Measurements from ENCODE around the gene SOD3. TPM values are rescaled to one million over a fixed set of nuclear protein-coding genes. Genes with fewer than 3 reads are reported as not detected.
A peak's percentile ranks its signal among the peaks of the same experiment; 100 is the strongest.

Gene SOD3, protein sequence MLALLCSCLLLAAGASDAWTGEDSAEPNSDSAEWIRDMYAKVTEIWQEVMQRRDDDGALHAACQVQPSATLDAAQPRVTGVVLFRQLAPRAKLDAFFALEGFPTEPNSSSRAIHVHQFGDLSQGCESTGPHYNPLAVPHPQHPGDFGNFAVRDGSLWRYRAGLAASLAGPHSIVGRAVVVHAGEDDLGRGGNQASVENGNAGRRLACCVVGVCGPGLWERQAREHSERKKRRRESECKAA
- total RNA-seq, result 1 to 10 TPM in 2 of 8 experiments, under 1 TPM in 4, not detected in 2; 0.14 to 2.0 (median 0.82) TPM

DNA sequence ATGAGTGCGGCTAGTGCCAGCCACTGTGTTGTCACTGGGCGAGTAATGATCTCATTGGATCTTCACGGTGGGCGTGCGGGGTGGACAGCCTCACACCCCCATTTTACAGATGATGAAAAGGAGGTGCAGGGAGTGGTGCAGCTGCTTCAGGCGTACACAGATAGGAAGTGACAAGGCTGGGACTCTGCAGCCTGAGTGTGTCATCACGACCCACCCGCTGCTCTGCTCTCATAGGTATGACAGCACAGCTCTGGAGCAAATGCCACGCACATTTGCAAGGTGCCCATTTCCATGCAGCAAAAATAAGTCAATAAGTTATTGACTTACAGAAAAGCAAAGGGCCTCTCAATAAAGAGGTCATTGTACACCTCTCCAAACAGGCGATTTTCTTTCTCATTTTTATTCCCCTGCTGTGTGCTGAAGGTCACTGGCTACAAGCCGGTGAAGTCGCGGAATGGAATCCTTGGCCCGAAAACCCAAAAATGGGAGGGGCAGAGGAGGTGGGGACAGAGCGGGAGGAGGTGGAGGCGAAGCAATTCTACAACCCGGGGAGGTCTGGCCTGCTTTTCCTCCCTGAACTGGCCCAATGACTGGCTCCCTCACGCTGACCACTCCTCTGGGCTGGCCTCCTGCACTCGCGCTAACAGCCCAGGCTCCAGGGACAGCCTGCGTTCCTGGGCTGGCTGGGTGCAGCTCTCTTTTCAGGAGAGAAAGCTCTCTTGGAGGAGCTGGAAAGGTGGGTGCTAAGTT, at the start of gene SOD3:
TSS of gene SOD3 (plus strand) at position 658 of the 750 bp plus-strand sequence. CDS start 3,949 bp downstream, outside the sequence.
- no peak within 1 kb of the TSS for H3K4me3 ChIP-seq
- in situ Hi-C loops (cut with MboI; ENCODE audit: low pct_unique_long_range_greater_than_20kb in 2 of 9, low sequenced_read_pairs in 9 of 9, unreplicated experiment in 9 of 9), result no loop called here
- whole genome bisulfite sequencing, 10 experiments, result 0 to 100% (median 31%) methylated on average over 1 to 13 of the region's 21 CpGs; no CpG with 5 or more reads in 1 of the 10 experiments
- no peak within 1 kb of the TSS for H3K27ac ChIP-seq
- H3K4me1 ChIP-seq (replicated peaks in 1 of 2), result peaks cover 0 to 3% of the 10 kb centered on the region in 2 donors
- ATAC-seq (replicated peaks in 6 of 8), result peak; percentile 44 to 97 (median 79)

GRCh38 chr4:24747234-24747975, 48.0 kb upstream of the SOD3 start:
- Histone ChIP-seq H3K4me3 (no peak overlapping the region), H3K4me1 (replicated peaks in 1 of 2) (no peaks in the 10 kb centered on the region), H3K27ac (no peak overlapping the region)
- in situ Hi-C loops (cut with MboI; ENCODE audit: low pct_unique_long_range_greater_than_20kb in 2 of 9, low sequenced_read_pairs in 9 of 9, unreplicated experiment in 9 of 9), result no loop called here
- ATAC-seq (replicated peaks in 6 of 8), result peak in 1 of 8 experiments; percentile 18
- 50 to 100% (median 85%) methylated on average over 1 to 4 of the region's 4 CpGs for WGBS, 10 experiments

- 20 to 100% (median 68%) methylated on average over 1 to 3 of the region's 4 CpGs; no CpG with 5 or more reads in 2 of the 10 experiments for WGBS, 10 experiments
- in situ Hi-C loops (cut with MboI; ENCODE audit: low pct_unique_long_range_greater_than_20kb in 2 of 9, low sequenced_read_pairs in 9 of 9, unreplicated experiment in 9 of 9), result no loop called here
- H3K4me1 ChIP-seq (replicated peaks in 1 of 2), result no peaks in the 10 kb centered on the region
- H3K27ac ChIP-seq, result no peak overlapping the region
- H3K4me3 ChIP-seq, result no peak overlapping the region
- ATAC-seq (replicated peaks in 6 of 8), result no peak
Observed at GRCh38 chr4:24748023-24748422, 47.4 kb upstream of the SOD3 start.

DNA sequence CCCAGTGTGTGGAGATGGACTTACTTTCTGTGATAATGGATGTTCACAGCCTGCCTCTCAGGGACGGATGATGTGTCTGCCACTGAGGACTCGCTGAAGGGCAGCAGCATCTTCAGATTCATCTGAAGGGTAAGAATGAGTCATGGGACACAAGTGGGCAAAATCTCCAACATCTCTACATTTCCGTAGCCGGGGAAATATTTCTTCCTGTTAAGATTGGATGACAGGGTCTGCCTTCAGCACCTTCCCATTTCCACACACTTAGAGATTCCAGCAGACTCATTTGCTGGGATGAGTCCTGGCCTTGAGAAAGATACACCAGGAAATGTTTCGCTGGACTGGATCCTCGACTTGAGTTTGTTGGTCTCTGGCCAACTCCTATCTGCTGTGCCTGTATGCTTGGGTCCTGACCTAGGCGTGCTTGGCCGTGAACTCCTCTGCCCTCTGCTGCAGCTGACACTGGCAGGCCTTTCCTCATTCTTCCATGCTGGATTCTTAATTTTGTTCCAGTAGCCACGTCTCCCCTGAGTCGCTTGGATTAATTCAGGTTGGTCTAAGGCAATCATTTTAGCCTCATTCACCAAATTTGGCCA, 46.5 kb upstream of the SOD3 start:
- Histone ChIP-seq H3K4me3 (no peak overlapping the region), H3K27ac (no peak overlapping the region), H3K4me1 (replicated peaks in 1 of 2) (no peaks in the 10 kb centered on the region)
- ATAC-seq (replicated peaks in 6 of 8), result no peak
- WGBS, 10 experiments, result 67 to 100% (median 93%) methylated on average over 1 to 6 of the region's 10 CpGs; no CpG with 5 or more reads in 2 of the 10 experiments
- in situ Hi-C loops (cut with MboI; ENCODE audit: low pct_unique_long_range_greater_than_20kb in 2 of 9, low sequenced_read_pairs in 9 of 9, unreplicated experiment in 9 of 9), result no loop called here

- in situ Hi-C loops (cut with MboI; ENCODE audit: low pct_unique_long_range_greater_than_20kb in 2 of 9, low sequenced_read_pairs in 9 of 9, unreplicated experiment in 9 of 9), result no loop called here
- H3K4me1 ChIP-seq (replicated peaks in 1 of 2), result no peaks in the 10 kb centered on the region
- no peak overlapping the region for H3K27ac ChIP-seq
- ATAC-seq (replicated peaks in 6 of 8), result no peak
- H3K4me3 ChIP-seq, result no peak overlapping the region
- WGBS, 10 experiments, result 29 to 80% (median 59%) methylated on average over 2 to 3 of the region's 3 CpGs; no CpG with 5 or more reads in 2 of the 10 experiments
Observed at GRCh38 chr4:24750106-24750505, 45.3 kb upstream of the SOD3 start.

- Histone ChIP-seq H3K27ac (no peak overlapping the region), H3K4me1 (replicated peaks in 1 of 2) (no peaks in the 10 kb centered on the region), H3K4me3 (no peak overlapping the region)
- no peak for ATAC-seq (replicated peaks in 6 of 8)
- in situ Hi-C loops (cut with MboI; ENCODE audit: low pct_unique_long_range_greater_than_20kb in 2 of 9, low sequenced_read_pairs in 9 of 9, unreplicated experiment in 9 of 9), result no loop called here
- WGBS, 10 experiments, result 33 to 90% (median 68%) methylated on average over 1 to 3 of the region's 3 CpGs; no CpG with 5 or more reads in 4 of the 10 experiments
Observed at GRCh38 chr4:24751926-24752539, 43.3 kb upstream of the SOD3 start.

- no peaks in the 10 kb centered on the region for H3K4me1 ChIP-seq (replicated peaks in 1 of 2)
- ATAC-seq (replicated peaks in 6 of 8), result peak in 3 of 8 experiments; percentile 19 to 83 (median 42)
- no peak overlapping the region for H3K4me3 ChIP-seq
- no peak overlapping the region for H3K27ac ChIP-seq
- 0 to 100% (median 80%) methylated on average over 1 of the region's 1 CpG; no CpG with 5 or more reads in 1 of the 10 experiments for WGBS, 10 experiments
- in situ Hi-C loops (cut with MboI; ENCODE audit: low pct_unique_long_range_greater_than_20kb in 2 of 9, low sequenced_read_pairs in 9 of 9, unreplicated experiment in 9 of 9), result no loop called here
Observed at GRCh38 chr4:24753519-24753918, 41.9 kb upstream of the SOD3 start.

- in situ Hi-C loops (cut with MboI; ENCODE audit: low pct_unique_long_range_greater_than_20kb in 2 of 9, low sequenced_read_pairs in 9 of 9, unreplicated experiment in 9 of 9), result no loop called here
- 33 to 100% (median 79%) methylated on average over 1 to 3 of the region's 3 CpGs; no CpG with 5 or more reads in 2 of the 10 experiments for WGBS, 10 experiments
- Histone ChIP-seq H3K4me1 (replicated peaks in 1 of 2) (no peaks in the 10 kb centered on the region), H3K4me3 (no peak overlapping the region), H3K27ac (no peak overlapping the region)
- no peak for ATAC-seq (replicated peaks in 6 of 8)
Observed at GRCh38 chr4:24754571-24754970, 40.8 kb upstream of the SOD3 start.

- Histone ChIP-seq H3K27ac (no peak overlapping the region), H3K4me3 (no peak overlapping the region), H3K4me1 (replicated peaks in 1 of 2) (no peaks in the 10 kb centered on the region)
- in situ Hi-C loops (cut with MboI; ENCODE audit: low pct_unique_long_range_greater_than_20kb in 2 of 9, low sequenced_read_pairs in 9 of 9, unreplicated experiment in 9 of 9), result no loop called here
- peak in 4 of 8 experiments; percentile 52 to 93 (median 80) for ATAC-seq (replicated peaks in 6 of 8)
- 13 to 78% (median 60%) methylated on average over 1 to 4 of the region's 5 CpGs for WGBS, 10 experiments
Observed at GRCh38 chr4:24763631-24764297, 31.6 kb upstream of the SOD3 start.

- H3K4me3 ChIP-seq, result no peak overlapping the region
- 40 to 100% (median 62%) methylated on average over 1 to 3 of the region's 3 CpGs; no CpG with 5 or more reads in 2 of the 10 experiments for WGBS, 10 experiments
- H3K27ac ChIP-seq, result no peak overlapping the region
- in situ Hi-C loops (cut with MboI; ENCODE audit: low pct_unique_long_range_greater_than_20kb in 2 of 9, low sequenced_read_pairs in 9 of 9, unreplicated experiment in 9 of 9), result no loop called here
- peak in 1 of 8 experiments; percentile 10 for ATAC-seq (replicated peaks in 6 of 8)
- H3K4me1 ChIP-seq (replicated peaks in 1 of 2), result no peaks in the 10 kb centered on the region
Observed at GRCh38 chr4:24764345-24764744, 31.0 kb upstream of the SOD3 start.

GRCh38 chr4:24765376-24765988, 29.9 kb upstream of the SOD3 start:
- in situ Hi-C loops (cut with MboI; ENCODE audit: low pct_unique_long_range_greater_than_20kb in 2 of 9, low sequenced_read_pairs in 9 of 9, unreplicated experiment in 9 of 9), result no loop called here
- no peak for ATAC-seq (replicated peaks in 6 of 8)
- WGBS, 10 experiments, result 8 to 86% (median 48%) methylated on average over 2 of the region's 4 CpGs; no CpG with 5 or more reads in 7 of the 10 experiments

GRCh38 chr4:24768006-24768405, 27.4 kb upstream of the SOD3 start:
- Histone ChIP-seq H3K4me3 (no peak overlapping the region), H3K4me1 (replicated peaks in 1 of 2) (no peaks in the 10 kb centered on the region), H3K27ac (no peak overlapping the region)
- WGBS, 10 experiments, result 42 to 88% (median 68%) methylated on average over 2 to 5 of the region's 5 CpGs
- in situ Hi-C loops (cut with MboI; ENCODE audit: low pct_unique_long_range_greater_than_20kb in 2 of 9, low sequenced_read_pairs in 9 of 9, unreplicated experiment in 9 of 9), result no loop called here
- ATAC-seq (replicated peaks in 6 of 8), result no peak

More at GRCh38 chr4:24765376-24765988, 29.9 kb upstream of the SOD3 start:
- H3K4me1 ChIP-seq (replicated peaks in 1 of 2), result no peaks in the 10 kb centered on the region
- H3K27ac ChIP-seq, result no peak overlapping the region
- H3K4me3 ChIP-seq, result no peak overlapping the region

All from motor neuron (in vitro differentiated cells).